Lung (tissue), 12 donors: Measurements from ENCODE around the gene MIER3. TPM values are rescaled to one million over a fixed set of nuclear protein-coding genes. Genes with fewer than 3 reads are reported as not detected.
"Not testable (repeated sequence)": the region's sequence is repeated elsewhere in the genome, so short reads cannot be mapped to it uniquely, and the experiment has no call there.

Source experiments
- ATAC-seq: fragments of 200-7000 bp; cut with Tn5 transposase; one replicate; pipeline ENCODE4 v1.9.1; 2020; ENCODE audit warnings: moderate number of reproducible peaks; ENCODE audit not compliant: insufficient read depth, low FRiP score
- DNase-seq, 3 donors: peaks; one replicate each; pipeline ENCODE4 v3.0.0-alpha.2; 2013 to 2017
- H3K27ac ChIP-seq, 2 donors: one replicate each; pipeline ENCODE4 v1.5.1; 2013; ENCODE audit warnings: mild to moderate bottlenecking in 2 of 2, moderate library complexity in 2 of 2, control low read depth in 1 of 2, inconsistent platforms in 1 of 2, low read depth in 1 of 2, low read length in 1 of 2
- H3K27me3 ChIP-seq, 3 donors: one replicate each; pipeline ENCODE4 v1.5.1; 2013; ENCODE audit warnings: low read length in 2 of 3; ENCODE audit not compliant: control insufficient read depth in 3 of 3, insufficient read depth in 3 of 3
- H3K36me3 ChIP-seq, 4 donors: one replicate each; pipeline ENCODE4 v1.5.1; 2013; ENCODE audit warnings: low read length in 4 of 4, mild to moderate bottlenecking in 1 of 4, moderate library complexity in 1 of 4; ENCODE audit not compliant: control insufficient read depth in 4 of 4, insufficient read depth in 4 of 4
- H3K4me1 ChIP-seq, 5 donors: one replicate each; pipeline ENCODE4 v1.5.1; 2013; ENCODE audit warnings: low read length in 5 of 5, mild to moderate bottlenecking in 2 of 5, moderate library complexity in 1 of 5; ENCODE audit not compliant: control insufficient read depth in 5 of 5, insufficient read depth in 5 of 5
- H3K4me3 ChIP-seq: one replicate; pipeline ENCODE4 v1.5.1; 2013; ENCODE audit warnings: mild to moderate bottlenecking, control low read depth, moderate library complexity
- H3K9ac ChIP-seq, 2 donors: one replicate each; pipeline ENCODE4 v1.5.1; 2013; ENCODE audit warnings: low read length in 2 of 2, control low read depth in 1 of 2; ENCODE audit not compliant: insufficient read depth in 1 of 2
- H3K9me3 ChIP-seq, 4 donors: one replicate each; pipeline ENCODE4 v1.5.1; 2013; ENCODE audit warnings: low read length in 3 of 4, mild to moderate bottlenecking in 1 of 4, moderate library complexity in 1 of 4; ENCODE audit not compliant: control insufficient read depth in 4 of 4, insufficient read depth in 3 of 4
- CTCF ChIP-seq: IDR thresholded peaks from 2 replicates; pipeline ENCODE4 v1.5.1; 2012; ENCODE audit warnings: mild to moderate bottlenecking; ENCODE audit errors: control extremely low read depth, extremely low read depth
- WGBS, 2 donors: extraction: QIAGEN DNeasy Blood & Tissue Kit; methylation state at CpG; one replicate each; pipeline ENCODE4 v1.1.7; 2013; 5-methylcytosine and 5-hydroxymethylcytosine counted together
- polyA plus RNA-seq, 2 donors: library from polyadenylated mRNA; stranded (reverse); fragments of 200-250 nt; gene quantifications; one replicate each; pipeline ENCODE4 v1.2.1, GENCODE V29; 2013
- total RNA-seq, 2 donors: library from RNA; depleted of rRNA in 1 of 2; stranded (reverse); fragments of >200 nt in 1 of 2; gene quantifications; one replicate each; pipeline ENCODE4 v1.2.1, GENCODE V29; 2014 to 2021
- donor health status: control.
- donor health status: control.
- donor health status: Bipolar disorder and iron deficiency.
- donor health status: healthy.
- donor health status: DM: yes; HTN: yes; CAD: no.

The MIER3 gene
- total and polyA plus RNA-seq, 4 donors, result 4.9 to 26.7 (median 10.6) TPM

DNA sequence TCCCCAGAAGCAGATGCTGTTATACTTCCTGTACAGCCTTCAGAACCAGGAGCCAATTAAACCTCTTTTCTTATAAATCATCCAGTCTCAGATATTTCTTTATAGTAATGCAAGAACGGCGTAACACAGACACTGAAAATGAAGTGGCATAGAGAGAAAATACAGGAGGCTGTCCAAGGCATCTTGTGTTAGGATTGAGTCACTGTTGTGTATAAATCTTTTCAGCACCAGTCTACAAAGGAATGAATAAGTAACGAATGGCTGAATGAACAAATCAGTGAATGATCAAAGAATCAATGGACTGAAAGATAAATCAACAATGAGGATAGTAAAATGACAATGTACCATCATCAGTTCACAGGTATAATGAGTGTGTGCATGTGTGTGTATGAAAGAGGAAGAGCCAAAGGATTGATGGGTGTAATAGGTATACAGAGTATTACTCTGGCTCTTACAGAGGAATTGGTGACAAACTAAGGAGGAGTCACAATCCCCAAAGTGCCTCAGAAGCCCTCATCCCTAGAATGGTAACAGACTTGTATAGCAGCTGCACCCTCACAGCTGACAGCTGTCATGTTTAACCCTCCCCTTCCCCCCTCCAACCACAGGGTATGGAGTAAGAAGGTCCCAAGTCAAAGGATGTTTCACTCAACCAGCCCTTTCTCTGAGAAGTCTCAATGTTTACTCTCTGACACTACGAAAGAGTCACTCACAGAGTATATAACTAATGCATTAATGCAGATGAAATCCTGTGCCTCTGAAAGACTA lies 29.8 kb upstream of the MIER3 start:
- Histone ChIP-seq H3K9ac (no peak overlapping the region), H3K36me3 (no peaks in the 10 kb centered on the region), H3K4me1 (peaks cover 0 to 3% (median 0%) of the 10 kb centered on the region in 5 donors), H3K4me3 (no peak overlapping the region), H3K9me3 (no peaks in the 10 kb centered on the region), H3K27me3 (no peaks in the 10 kb centered on the region), H3K27ac (no peak overlapping the region)
- WGBS, 2 donors, result 85 to 94% methylated on average over 4 of the region's 4 CpGs
- DNase-seq (peak in 1 of 3 donors; percentile 33), ATAC-seq (no peak)
- TF ChIP-seq CTCF, result no peak

DNA sequence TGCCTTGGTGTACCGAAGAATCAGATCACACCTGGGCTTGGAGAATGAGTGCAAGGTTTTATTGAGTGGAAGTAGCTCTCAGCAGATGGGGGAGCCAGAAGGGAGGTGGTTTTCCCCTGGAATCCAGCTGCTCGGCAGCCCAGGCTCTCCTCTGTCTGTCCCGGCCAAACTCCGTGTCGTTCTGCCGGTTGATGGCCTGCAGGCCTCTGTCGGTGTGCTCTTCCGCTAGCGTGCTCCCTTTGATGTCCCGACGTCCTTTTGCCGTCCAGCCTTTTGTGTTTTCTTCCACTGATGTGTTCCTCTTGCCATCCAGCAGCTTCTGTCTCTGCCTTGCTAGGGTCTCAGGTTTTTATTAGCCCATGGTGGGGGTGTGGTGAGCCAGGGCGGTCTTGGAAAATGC lies 28.0 kb upstream of the MIER3 start:
- Histone ChIP-seq H3K4me1 (peaks cover 0 to 3% (median 0%) of the 10 kb centered on the region in 5 donors), H3K9ac (no peak overlapping the region), H3K36me3 (no peaks in the 10 kb centered on the region), H3K27ac (no peak overlapping the region), H3K27me3 (no peaks in the 10 kb centered on the region), H3K4me3 (no peak overlapping the region), H3K9me3 (no peaks in the 10 kb centered on the region)
- ATAC-seq (no peak), DNase-seq (no peak)
- 89 to 95% methylated on average over 13 of the region's 13 CpGs for WGBS, 2 donors
- TF ChIP-seq CTCF, result no peak

GRCh38 chr5:56979526-56979925 lies 27.6 kb upstream of the MIER3 start:
- H3K4me3 ChIP-seq, H3K27me3 ChIP-seq, H3K4me1 ChIP-seq, DNase-seq, H3K9ac ChIP-seq, H3K27ac ChIP-seq, ATAC-seq, H3K9me3 ChIP-seq, H3K36me3 ChIP-seq: not testable (repeated sequence)
- WGBS, 2 donors, result 57 to 77% methylated on average over 5 of the region's 5 CpGs

DNA sequence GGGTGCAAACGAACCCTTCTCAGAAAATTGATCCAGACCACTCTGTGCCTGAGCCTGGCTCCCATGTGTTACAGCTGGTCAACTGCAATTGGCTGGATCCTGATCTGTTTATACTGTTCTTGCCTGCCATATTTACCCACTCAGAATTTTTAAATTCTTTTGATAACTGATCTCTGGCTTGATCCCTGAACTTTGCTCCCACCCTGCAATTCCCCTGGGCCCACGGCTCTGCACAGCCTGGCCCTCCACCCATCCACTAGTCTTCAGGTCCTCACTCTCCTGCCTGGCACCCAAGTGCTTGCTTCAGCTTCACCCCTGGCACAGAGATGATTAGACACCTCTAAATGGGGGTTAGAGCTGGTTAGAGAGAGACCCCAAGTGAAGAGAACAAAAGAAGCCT lies 25.9 kb upstream of the MIER3 start:
- Histone ChIP-seq H3K4me1 (no peaks in the 10 kb centered on the region), H3K27ac (no peak overlapping the region), H3K9me3 (no peaks in the 10 kb centered on the region), H3K36me3 (no peaks in the 10 kb centered on the region), H3K9ac (no peak overlapping the region), H3K4me3 (no peak overlapping the region), H3K27me3 (no peaks in the 10 kb centered on the region)
- DNase-seq, result no peak
- TF ChIP-seq CTCF, result no peak
- no peak for ATAC-seq
- WGBS, 2 donors, result 67 to 84% methylated on average over 2 of the region's 2 CpGs
